GM12891 (cell line): ENCODE measurements around the gene ASPG.

Experiments
- POLR2A ChIP-seq: IDR thresholded peaks from 2 replicates; pipeline ENCODE4 v1.6.1; 2011; ENCODE audit warnings: low read depth, low read length, control low read depth
- POLR2AphosphoS5 ChIP-seq: IDR thresholded peaks from 2 replicates; pipeline ENCODE4 v1.6.1; 2011; ENCODE audit warnings: low read depth, low read length, control low read depth
- SPI1 ChIP-seq: IDR thresholded peaks from 2 replicates; pipeline ENCODE4 v1.6.1; 2011; ENCODE audit warnings: low read depth, low read length, control low read depth
- TAF1 ChIP-seq: IDR thresholded peaks from 2 replicates; pipeline ENCODE4 v1.6.1; 2011; ENCODE audit warnings: low read depth, low read length, control low read depth

DNA sequence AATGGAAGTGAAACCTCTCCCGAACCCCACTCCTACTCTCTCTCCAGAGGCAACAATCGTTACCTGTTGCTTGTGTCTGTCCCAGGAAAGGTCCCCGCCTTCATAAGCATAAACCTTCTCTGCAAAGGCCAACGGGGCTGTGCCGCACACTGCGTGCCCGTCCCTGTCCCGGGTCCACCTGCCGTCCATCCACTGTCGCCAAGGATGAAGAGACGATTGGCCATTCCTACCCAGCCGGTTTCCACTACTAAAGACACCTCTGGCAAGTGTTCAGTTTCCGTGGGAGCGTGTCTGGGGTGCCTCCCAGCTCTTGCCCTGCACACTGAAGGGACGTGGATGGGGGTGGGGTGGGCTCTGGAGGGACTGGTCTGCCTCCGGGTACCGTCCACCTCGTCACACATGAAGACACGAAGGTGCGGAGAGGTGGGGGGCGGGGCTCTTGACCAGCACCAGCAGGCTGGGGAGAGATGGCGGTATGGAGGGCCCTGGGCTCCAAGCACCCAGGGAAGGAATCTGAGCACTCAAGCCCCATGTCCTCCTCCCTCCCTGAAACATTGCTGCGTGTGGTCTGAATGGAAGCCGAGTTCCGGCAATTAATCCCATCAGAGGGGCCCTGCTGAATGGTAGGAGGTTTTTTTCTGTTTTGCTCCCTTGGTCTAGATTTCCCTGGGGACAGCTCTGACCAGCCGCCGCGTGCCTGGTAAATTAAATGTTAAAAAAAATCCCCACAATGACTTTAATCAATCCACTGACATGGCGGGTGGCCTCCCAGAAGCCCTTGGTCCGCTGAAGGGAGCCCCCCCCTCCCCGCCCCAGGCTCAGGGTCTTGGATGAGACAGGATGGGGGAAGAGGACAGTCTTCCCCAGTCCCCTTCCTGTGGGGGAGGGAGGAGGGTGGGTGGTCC lies 48.8 kb downstream of the ASPG start:
- TF ChIP-seq POLR2AphosphoS5, result no peak
- no peak for TF ChIP-seq POLR2A
- no peak for TF ChIP-seq TAF1
- TF ChIP-seq SPI1, result no peak
